Dedifferentiated amniotic fluid mesenchymal stem cell (primary cell): ENCODE data around the gene KIAA0586.
"Not testable (repeated sequence)": the region's sequence is repeated elsewhere in the genome, so short reads cannot be mapped to it uniquely, and the experiment has no call there.

Experiments
- DNase-seq: peaks from one replicate; pipeline ENCODE4 v3.0.0-alpha.2; 2016; ENCODE audit errors: extremely low spot score

The KIAA0586 gene

DNA sequence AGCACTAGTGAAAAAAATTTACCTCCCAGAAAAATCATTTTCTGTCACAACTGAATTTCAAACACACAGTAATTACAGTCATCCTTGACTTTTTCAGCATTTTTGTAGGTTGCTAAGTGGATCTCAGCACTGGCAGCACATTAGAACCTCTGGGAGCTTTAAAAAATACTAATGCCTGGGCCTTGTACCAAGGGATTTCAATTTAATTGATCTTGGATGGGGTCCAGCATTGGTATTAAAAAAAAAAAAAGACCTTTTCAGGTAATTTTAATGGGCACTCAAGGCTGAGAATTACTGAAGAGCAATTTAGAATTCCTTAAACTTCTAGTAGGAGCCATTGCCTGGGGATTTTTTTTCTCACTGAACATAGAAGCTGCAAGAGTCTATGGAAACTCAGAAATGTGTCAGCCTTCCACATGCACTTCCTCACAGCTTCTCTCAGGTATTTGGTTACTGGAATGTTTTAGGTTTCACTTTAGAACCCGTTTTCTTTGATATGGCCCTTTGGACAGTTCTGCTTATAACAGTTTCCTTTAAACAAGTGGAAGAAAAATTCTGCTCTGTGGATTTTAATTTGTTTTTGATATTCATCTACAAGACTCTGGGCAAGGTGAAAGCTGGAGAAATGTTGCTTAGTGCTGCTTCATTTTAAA, 121.7 kb downstream of the KIAA0586 start:
- DNase-seq, result no peak

DNA sequence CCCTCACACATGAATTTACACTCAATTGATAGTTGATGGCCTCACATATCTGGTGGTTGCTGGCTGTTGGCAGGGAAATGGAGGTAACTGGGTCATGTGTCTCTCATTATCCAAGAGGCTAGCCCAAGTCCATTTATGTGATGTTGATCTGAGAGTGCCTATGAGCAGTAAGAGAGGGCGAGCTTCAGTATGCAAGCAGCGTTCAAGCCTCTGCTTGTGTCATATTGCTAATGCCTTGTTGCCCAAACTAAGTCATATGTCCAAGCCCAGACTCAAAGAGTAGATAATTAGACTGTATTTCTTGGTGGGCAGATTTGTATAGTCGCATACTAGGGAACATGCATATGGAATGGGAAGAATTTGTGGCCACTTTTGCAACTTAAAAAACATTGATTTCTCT, 126.4 kb downstream of the KIAA0586 start:
- DNase-seq, result no peak

GRCh38 chr14:58555647-58556046, 128.1 kb downstream of the KIAA0586 start:
- no peak for DNase-seq

DNA sequence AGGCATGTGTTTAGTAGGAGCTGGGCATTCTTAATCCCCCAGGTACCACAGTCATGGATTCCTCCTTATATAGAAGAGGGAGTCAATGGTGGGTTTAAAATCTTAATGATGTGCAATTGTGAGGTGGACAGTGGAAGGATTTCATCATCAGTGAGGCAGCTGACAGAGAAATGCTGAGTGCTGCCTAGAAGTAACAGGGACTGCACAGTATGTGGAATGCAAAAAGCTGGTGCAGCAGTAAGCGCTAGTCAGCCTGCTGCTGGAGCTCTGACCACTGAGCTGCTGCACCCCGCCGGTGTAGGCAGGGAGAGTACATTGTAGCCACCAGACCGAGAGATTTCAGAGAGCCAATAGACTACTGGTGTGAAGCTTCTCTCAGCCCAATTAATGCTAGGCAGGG, 129.7 kb downstream of the KIAA0586 start:
- no peak for DNase-seq

- DNase-seq, result no peak
Observed at GRCh38 chr14:58560208-58560607, 132.7 kb downstream of the KIAA0586 start.

GRCh38 chr14:58562141-58562540, 134.6 kb downstream of the KIAA0586 start:
- no peak for DNase-seq

DNA sequence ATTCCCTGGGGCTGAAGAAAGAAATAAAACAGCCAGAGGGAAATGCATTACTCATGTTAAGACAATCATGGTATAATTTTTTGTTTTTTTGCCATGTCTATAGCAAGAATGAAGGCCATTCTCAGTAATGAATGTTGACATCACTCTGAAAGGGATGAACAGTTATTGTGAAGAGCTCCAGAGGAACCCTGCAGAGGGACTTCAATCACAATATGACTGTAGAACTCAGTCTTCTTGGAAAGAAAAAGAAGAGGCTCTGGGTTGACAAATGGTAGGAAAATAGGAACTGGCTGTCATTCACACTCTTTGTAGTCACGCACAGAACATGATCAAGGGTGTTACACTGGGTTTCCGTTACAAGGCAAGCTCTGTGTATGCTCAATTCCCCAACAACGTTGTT, 136.5 kb downstream of the KIAA0586 start:
- DNase-seq, result no peak

GRCh38 chr14:58565832-58566231, 138.3 kb downstream of the KIAA0586 start:
- DNase-seq, result no peak

GRCh38 chr14:58566979-58567378, 139.5 kb downstream of the KIAA0586 start:
- no peak for DNase-seq

DNA sequence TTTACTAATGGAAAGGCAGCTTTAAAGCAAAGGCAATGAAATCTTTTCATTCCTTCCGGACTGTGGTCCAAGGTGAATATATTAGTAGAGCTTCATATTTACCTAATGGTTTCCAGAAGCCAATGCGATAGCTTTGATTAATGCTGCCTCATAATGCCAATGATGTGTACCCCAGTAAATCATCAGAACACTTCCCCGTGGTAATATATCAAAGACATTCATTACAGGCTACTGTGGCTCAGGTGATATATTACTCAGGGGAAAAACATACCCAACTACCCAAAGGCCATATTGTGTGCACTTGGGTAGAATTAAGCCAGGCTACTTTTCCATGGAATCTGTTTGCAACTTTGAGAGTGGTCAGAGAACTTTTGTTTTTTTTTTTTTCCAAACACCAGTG, 140.8 kb downstream of the KIAA0586 start:
- DNase-seq, result no peak

DNA sequence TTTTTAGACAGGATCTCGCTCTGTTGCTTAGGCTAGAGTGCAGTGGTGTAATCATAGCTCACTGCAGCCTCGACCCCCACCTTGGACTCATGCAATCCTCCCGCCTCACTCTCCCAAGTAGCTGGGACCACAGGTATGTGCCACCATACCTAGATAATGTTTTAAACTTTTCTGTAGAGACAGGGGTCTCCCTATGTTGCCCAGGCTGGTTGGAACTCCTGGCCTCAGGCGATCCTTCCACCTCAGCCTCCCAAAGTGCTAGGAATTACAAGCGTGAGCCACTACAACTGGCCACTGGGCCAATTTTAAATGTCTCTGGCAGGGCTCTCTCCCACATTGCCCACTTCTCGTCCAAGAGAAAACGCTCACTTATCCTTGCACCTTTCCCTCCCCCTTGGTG, 143.7 kb downstream of the KIAA0586 start:
- DNase-seq, result no peak

DNA sequence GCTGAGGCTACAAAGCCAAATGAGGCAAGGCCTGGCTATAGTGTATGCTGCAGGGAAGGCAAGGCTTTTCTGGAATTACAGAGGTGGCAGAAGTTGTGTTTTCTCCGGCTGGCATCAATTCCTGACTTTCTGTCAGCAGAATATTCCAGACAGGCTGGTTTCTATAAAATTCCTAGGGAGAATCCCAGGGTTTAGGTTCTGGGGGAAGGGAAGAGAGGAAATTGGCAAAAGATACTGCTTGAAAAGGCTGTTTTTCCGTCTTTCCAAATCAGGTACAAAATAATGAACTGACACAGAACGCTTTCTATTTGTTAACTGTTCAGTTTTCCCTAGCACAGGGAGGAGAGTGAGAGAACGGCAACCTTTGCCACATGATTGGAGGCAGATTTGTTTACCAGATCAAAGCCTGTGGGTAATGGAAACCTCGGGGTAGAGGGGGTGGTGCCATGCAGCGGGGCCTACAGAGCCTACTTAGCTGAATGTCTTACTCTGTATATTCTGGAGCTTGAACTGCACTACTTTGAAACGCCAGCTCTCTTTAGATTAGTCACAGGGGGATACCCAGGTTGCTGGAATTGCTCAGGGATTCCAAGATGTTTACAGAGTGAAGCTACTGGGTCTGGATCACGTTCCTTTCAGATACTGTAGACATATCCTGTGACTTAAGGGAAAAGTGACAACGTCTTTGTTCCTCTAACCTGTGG, 144.4 kb downstream of the KIAA0586 start:
- peak; percentile 43 for DNase-seq

DNA sequence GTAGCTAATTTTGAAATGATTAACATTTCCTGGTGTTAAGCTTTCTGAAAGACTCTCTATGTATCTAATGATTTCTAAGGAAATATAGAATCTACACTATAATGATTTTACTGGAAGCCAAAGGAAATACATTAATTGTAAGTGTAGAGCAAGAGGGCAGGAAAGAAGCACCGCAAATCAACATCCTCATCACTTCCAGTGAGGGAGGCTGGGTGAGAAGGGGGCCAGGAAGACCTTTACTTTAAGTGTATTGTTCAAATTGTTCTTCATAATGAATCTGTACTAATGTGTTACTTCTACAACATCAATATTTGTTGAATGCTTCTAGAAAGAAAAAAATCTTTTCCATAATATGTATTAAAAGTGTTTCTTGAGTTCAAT, 144.9 kb downstream of the KIAA0586 start:
- no peak for DNase-seq

GRCh38 chr14:58572863-58573262, 145.3 kb downstream of the KIAA0586 start:
- no peak for DNase-seq

- no peak for DNase-seq
Observed at GRCh38 chr14:58574623-58575022, 147.1 kb downstream of the KIAA0586 start.

DNA sequence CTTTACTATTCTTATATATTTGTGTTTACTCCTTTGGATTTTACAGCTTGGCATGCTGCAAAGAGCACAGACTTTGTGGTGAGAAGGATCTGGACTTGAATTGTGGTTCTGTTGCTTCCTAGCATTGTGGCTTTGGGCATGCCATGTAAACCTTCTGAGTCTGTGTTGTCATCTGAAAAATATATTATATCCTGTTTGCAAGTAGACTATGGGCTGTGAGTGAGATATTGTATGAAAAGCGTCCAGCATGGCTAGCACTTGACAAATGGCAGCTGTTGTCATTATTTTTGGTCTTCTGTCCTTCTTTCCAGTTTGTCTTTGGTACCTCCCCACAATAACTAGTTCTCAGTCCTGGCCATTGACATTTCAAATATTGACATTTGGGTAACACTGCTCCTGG, 148.4 kb downstream of the KIAA0586 start:
- DNase-seq, result no peak

DNA sequence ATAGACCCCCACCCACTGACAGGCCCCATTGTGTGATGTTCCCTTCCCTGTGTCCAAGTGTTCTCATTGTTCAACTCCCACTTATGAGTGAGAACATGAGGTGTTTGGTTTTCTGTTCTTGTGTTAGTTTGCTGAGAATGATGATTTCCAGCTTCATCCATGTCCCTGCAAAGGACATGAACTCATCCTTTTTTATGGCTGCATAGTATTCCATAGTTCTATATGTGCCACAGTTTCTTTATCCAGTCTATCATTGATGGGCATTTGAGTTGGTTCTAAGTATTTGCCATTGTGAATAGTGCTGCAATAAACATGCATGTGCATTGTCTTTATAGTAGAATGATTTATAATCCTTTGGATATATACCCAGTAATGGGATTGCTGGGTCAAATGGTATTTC, 152.5 kb downstream of the KIAA0586 start:
- DNase-seq, result not testable (repeated sequence)

GRCh38 chr14:58581389-58581788, 153.9 kb downstream of the KIAA0586 start:
- DNase-seq, result not testable (repeated sequence)

- peak; percentile 44 for DNase-seq
Observed at GRCh38 chr14:58584383-58584782, 156.9 kb downstream of the KIAA0586 start.

GRCh38 chr14:58587271-58587670, 159.8 kb downstream of the KIAA0586 start:
- DNase-seq, result peak; percentile 61

GRCh38 chr14:58588321-58588720, 160.8 kb downstream of the KIAA0586 start:
- not testable (repeated sequence) for DNase-seq

- no peak for DNase-seq
Observed at GRCh38 chr14:58593977-58594376, 166.5 kb downstream of the KIAA0586 start.

- no peak for DNase-seq
Observed at GRCh38 chr14:58597041-58597440, 169.5 kb downstream of the KIAA0586 start.
